ENCODE data around the gene CCDC116. TPM values are rescaled to one million over a fixed set of nuclear protein-coding genes. Genes with fewer than 3 reads are reported as not detected.
"Not testable (repeated sequence)": the region's sequence is repeated elsewhere in the genome, so short reads cannot be mapped to it uniquely, and the experiment has no call there.

The CCDC116 gene
- total RNA-seq, 4 donors from 2014 or later: 0.31 to 0.46 (median 0.36) TPM; not detected in 1

DNA sequence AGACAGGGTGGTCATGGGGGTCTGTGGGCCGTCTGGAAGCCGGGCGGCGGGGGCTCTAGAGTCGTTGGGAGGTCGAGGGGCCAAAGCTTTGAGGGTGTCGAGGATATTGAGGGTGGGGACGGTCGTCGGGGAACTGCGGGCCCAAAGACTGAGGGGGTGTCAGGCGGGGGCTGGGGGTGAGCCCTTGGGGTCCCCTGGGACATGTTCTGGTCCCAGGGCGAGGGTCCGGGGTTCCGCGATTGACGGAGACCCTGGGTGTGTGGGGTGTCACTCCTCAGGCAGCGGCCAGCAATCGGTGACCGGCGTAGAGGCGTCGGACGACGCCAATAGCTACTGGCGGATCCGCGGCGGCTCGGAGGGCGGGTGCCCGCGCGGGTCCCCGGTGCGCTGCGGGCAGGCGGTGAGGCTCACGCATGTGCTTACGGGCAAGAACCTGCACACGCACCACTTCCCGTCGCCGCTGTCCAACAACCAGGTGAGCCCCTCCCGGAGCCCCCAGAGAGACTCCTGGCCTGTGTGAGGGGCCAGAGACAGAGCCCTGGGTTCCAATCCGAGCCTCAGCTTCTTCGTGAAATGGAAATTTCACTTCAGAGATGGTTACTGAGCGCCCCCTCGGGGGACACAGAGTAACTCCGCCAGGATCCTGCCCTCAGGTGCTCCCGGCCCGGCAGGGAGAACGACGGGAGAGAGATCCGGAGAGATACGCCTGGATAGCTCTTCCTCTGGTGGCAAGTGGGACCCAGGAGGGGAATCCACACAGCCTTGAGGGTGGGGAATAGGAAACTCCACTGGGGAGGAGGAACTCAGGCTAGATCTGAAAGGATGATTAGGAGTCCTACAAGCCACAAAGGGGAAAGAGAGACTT is 10.3 kb downstream of the CCDC116 start:
- DNase-seq (ENCODE audit: low spot score) (no peak), ATAC-seq (ENCODE audit: low FRiP score) (no peak)
- TF ChIP-seq CTCF (IDR thresholded peaks at IDR 0.05): no peak

- no peak for TF ChIP-seq CTCF (IDR thresholded peaks at IDR 0.05)
- DNase-seq (ENCODE audit: low spot score): no peak
- ATAC-seq (ENCODE audit: low FRiP score): no peak
Observed at GRCh38 chr22:21643533-21644357, 11.2 kb downstream of the CCDC116 start.

- ATAC-seq (ENCODE audit: low FRiP score); DNase-seq (ENCODE audit: low spot score): not testable (repeated sequence)
Observed at GRCh38 chr22:21645513-21645912, 13.0 kb downstream of the CCDC116 start.

DNA sequence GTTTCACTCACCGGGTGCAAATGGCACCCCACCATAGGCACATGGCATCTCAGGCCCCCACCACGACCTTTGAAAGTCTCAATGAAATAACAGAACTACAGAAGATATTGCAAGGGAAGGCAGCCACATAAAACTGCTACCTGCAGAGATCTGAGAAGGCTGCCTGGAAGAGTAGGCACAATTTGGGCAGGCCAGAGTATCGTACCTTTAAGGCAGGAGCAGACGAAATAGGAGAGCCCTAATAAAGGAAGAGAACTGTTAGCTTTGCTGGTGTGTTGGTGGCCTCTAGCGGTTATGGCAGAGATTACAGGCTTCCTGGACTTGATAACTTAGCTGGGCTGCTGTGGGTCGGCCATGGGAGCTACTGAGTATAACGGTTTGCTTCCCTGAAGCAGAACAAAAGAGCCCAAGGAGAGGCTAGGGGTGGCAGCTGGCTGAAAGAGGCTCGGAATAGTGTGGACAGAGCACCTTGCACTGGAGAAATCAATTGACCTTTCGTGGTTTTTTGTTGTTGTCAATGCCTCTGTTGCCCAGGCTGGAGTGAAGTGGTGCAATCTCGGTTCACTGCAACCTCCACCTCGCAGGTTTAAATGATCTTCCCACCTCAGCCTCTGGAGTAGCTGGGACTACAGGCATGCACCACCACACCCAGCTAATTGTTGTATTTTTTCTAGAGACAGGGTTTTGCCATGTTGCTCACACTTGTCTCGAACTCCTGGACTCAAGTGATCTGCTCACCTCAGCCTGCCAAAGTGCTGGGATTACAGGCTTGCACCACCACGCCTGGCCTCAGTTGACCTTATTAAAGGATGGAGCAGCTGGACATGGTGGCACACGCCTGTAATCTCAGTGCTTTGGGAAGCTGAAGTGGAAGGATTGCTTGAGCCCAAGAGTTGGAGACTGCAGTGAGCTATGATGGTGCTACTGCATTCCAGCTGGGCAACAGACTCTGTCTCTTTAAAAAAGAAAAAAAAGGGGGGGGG is 14.3 kb downstream of the CCDC116 start:
- DNase-seq (ENCODE audit: low spot score) (peak; percentile 62), ATAC-seq (ENCODE audit: low FRiP score) (no peak)
- peak in 1 of 3 donors; percentile 86 for TF ChIP-seq CTCF (IDR thresholded peaks at IDR 0.05)

DNA sequence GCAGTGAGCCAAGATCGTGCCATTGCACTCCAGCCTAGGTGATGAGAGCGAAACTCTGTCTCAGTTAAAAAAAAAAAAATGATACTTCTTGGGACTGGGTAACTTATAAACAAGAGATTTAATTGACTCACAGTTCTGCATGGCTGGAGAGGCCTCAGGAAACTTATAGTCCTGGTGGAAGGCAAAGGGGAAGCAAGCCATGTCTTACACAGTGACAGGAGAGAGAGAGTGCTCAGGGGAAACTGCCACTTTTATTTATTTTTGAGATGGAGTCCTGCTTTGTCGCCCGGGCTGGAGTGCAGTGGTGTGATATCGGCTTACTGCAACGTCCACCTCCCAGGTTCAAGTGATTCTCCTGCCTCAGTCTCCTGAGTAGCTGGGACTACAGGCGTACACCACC is 17.7 kb downstream of the CCDC116 start:
- DNase-seq (ENCODE audit: low spot score): no peak
- no peak for TF ChIP-seq CTCF (IDR thresholded peaks at IDR 0.05)
- no peak for ATAC-seq (ENCODE audit: low FRiP score)

DNA sequence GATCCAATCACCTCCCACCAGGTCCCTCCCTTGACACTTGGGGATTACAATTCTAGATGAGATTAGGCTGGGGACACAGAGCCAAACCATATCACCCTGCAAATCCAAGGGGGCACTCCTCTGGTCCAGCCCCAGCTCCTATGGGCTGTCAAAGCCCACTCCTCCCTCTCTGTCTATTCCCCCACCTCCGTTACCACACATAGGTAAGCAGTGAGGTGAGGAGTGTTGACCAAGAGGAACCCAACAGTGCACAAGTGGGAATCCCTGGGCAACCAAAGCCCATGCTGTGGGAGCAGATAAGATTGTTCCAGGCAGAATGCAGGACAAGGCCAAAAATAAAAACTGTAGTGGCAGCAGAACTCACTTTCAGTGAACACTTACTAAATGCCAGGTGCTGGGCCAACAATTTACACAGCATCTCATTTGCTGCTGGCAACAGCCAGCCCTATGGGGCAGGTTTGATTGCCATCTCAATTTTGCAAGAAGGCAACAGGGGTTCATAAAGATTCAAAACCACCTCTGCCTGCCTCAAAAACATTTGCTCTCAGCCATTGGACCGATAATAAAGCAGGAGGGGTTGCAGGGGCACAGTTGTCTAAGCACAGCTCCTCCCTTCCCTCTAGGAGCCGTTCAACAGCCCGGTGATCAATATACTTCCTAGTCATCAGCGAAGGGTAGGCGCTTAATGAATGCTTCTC is 18.4 kb downstream of the CCDC116 start:
- no peak for ATAC-seq (ENCODE audit: low FRiP score)
- TF ChIP-seq CTCF (IDR thresholded peaks at IDR 0.05): no peak
- no peak for DNase-seq (ENCODE audit: low spot score)
